Hindlimb muscle (tissue), 1 donor: ENCODE data around the gene MRRF. TPM values are rescaled to one million over a fixed set of nuclear protein-coding genes. Genes with fewer than 3 reads are reported as not detected.

Experiments used
- DNase-seq: peaks from one replicate; pipeline ENCODE4 v3.0.0-alpha.2; 2013
- polyA plus RNA-seq: library from polyadenylated mRNA; unstranded; fragments of 120-200 nt; gene quantifications from one replicate; pipeline ENCODE4 v1.2.1, GENCODE V29; 2013; ENCODE audit not compliant: insufficient read length

MRRF gene
- polyA plus RNA-seq, 1 donor: 26.7 TPM

DNA sequence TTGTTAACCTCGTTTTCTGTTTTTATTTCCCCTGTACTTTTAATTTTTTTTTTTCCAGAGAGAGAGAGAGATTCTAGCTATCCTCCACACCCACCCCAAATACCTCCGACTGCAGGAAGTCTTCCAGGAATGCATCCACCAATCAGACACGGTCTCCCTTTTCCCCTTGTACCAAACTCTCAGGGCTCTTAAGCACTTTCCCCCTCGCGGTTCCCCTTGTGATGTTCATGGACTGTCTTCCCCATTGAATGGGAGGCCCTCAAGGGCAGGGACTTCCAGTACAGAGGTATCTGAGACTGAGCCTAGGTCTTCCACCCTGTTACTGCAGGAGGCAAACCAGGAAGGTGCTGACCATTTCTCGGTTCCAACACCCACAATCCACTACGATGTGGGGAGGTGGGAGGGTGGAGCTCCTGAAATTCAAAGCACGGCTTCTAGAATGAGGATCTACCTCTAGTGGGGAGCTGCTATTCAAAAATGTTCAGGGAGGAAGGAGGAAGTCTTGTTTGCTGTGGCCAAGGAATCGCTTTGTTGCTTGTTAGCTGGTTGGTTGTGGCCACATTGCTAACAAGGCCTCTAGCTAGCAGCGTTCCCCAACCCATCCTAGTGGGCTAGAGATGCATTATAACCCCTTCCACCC is 68.6 kb downstream of the MRRF start:
- no peak for DNase-seq

DNA sequence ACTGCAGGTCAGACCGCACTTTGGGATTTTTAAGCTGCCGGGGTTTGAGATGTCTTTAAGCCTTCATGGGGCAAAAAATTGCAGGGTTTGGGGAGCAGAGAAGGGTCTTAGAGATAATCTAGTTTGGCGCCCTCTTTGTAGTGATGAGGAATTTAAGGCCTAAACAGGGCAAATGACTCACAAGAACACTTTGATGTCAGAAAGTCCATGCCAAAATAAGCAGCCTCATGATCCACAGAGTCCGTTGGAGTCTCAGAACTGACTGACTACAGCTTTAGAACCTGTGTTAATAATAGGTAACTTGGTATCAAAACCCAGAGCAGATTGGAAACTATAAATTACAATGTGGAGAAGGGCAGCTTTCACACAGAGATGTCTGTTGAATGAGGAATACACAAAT is 70.2 kb downstream of the MRRF start:
- DNase-seq: no peak

DNA sequence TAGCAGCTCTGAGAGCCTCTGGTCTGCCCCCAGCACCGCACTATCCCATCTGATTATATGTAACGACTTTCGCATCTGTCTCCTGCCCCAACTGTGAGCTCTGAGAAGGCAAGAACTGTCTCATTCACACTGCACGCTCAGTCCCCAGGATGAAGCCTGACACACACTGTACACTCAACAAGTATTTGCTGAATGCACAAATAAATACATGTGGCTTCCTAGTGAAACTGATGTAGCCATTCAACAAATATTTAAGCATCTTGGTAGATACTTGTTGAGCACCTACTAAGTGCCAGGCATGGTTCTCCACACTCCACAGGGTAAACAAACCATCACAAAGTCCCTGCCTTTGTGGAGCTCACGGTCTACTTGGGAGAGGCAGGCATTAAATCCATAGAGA is 71.5 kb downstream of the MRRF start:
- no peak for DNase-seq

DNA sequence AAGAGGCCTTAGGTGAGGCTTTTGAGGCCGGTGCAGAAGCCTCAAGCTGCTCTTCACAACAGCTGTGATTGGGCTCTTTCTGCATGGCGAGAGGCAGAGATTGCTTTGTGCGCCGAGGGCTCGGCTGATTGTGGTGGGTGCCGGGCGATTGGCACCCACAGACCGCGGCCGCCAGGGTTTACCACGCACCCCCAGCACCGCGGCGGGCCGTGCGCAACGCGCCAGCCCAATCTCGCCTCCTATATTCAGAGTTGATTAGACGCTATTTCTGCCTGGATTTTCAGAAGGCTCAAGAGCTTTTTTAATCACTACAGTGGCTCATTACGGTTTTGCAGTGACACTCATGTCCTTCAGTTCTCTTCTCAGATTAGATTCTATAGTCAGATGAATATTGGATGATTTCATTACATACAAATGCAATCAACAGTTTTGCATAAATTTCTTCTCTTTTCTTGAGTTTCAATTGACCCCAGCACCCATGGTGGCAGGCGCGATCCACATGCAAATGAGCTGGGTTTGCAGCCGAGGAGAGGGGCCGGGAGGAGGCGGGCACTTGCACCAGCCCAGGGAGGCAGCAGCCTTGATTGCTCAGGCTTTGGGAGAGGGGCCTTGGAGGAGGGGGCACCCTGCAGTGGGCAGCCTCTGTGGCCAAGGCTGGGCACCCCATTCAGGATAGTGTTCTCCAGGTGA is 72.3 kb downstream of the MRRF start:
- no peak for DNase-seq

DNA sequence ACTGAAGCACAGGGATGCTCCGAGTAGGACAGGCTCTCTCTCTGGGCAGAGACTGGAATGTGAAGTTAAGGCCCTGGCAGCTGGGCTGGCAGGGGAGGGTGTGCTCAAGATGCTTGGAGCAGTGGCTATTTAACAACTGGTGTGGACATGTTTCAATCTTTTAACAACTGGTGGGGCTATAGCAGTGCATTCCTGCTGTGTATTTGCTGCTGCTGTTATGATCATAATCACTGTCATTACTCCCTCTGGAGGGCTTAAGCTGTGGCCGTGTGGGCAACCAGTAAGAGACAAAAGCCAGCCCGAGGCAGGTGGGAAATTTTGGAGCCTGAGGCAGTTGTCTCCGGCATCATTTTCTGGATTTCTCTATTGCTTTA is 72.9 kb downstream of the MRRF start:
- no peak for DNase-seq

DNA sequence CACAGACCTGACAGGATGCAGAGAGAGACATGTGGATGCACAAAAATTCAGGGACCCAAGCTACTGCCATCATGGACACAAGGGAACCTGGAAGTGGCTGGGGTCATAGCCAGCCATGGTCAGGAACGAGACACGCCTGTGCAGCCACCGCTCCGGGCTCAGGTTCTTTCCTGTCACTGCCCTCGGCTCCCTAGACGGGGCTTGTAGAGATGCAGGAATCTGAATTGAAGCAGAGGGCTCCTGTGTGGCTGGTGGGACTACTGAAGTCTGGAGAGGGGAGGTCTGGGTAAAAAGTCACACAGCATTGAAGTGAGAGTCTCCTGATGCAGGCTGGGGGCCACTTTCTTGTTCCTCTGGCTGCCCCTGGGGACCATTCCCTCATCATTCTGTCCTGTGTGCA is 73.9 kb downstream of the MRRF start:
- DNase-seq: no peak

DNA sequence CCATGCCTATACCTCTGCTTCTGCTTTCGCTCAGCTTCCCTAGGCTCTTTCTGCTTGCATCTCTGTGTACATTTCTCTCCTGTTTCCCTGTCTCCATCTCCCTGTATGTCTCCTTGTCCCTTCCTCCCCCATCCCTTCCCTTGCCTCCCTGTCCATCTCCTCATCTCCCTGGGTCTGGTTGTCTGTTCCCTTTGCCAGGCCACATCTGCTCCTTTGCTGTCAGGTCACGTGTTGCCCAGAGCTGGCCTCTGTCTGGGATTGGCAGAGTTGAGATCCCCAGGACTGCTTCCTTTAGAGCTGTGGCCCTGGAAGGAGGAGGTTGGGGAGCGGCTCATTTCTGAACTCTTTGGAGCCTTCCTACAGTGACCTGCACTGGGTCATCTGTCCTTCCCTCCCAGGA is 74.3 kb downstream of the MRRF start:
- DNase-seq: no peak

DNA sequence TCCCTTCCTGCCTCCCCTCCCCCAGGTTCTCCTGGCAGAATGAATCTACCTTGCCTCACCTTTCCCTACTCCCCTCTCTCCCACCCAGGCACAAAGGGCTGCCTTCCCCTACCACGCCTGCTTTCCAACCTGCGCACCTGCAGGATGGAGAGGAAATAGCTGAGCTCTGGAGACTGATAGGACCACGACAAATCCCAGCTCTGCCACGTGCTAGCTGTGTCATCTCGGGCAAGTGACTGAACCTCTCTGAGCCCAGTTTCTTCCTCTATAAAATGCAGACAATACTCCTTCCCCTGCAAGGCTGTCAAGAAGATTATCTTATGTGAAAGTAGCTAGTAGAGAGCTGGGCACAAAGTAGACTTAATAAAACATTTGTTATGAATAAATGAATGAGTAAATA is 74.9 kb downstream of the MRRF start:
- no peak for DNase-seq

DNA sequence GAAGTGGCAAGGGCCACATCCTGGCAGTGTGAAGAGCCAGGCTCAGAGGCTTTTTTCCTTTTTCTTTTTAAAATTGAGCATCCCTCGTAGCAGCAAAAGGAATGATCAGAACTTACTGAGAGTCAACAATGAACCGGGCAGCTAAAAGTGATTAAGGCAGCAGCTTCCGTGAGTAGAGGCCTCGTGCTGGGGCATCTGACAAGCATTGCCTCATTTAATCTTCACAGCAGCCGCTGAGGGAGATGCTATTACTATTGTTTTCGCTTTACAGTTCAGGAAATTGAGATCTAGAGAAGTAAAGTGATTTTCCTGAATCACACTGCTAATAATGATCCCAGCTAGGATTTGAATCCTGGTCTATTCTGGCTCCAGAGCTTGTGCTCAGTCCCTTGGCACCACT is 75.5 kb downstream of the MRRF start:
- no peak for DNase-seq

DNA sequence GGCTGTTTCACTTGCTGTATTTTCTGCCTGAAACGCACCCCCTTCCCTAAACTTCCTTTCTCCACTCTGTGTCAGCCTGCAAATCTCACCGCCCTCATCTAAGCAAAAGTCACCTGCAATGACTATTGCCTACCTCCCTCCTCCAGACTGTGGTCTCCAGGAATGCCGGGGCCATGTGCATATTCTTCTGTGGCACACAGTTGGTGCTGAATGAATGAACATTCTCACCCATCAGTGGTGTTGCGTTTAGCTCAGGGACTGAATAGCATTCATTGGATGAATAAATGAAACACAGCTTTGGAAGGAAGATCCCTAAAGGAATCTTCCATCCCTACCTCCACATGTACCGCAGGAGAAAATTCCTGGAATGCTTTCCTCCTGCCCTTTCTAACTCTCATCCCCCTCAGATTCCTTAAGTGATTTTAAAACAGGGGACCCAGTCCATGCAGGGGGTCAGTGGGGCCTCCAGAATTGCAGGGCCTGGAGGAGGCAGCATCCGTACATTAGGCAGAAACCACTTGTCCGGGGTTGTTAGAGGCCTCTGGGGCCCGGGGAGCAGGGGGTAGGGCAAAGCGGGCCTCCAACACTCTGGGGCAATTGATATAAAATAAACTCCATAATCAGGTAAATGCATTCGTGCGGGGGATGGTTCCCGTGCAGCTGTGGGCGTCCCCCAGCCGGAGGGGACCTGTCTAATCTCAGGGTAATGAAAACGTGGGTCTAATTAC is 77.8 kb downstream of the MRRF start:
- no peak for DNase-seq

DNA sequence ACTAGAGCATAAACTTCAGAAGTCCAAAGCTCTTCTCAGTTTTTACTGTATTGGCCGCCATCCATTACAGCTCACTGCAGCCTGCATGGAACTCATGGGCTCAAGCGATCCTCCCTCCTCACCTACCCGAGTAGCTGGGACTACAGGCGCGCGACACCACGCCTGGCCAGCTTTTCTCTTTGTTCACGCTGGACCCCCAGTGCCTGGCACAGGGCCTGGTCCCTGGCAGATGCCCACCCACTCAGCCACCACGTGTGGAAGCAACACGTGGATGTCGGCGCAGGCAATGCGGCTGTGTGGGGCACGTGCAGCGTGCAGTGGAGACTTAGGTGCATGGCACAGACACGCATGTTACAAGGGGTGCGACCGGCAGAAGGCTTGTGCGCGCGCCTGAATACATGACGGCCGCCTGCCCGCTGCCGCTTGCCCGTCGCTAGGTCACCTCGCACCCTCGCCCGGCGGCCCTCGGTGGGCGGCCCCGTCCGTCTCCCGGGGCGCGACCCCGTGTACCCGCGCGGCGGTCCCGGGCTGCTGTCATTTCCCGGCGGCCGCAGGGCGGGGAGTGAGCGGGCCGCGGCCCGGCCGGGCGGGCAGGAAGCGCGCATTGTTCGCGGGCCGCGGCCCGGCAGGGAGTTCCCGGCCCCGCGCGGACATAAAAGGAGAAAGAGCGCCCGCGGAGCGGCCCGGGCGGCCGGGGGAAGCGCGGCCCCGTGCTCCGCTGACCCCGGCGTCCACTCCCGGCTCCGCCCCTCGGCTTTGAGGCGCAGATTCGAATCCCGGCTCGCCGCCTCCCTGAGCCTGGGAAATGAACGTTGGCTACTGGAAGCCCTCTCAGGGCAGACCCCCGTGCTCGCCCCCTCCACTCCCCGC is 82.0 kb downstream of the MRRF start:
- DNase-seq: peak; percentile 32

DNA sequence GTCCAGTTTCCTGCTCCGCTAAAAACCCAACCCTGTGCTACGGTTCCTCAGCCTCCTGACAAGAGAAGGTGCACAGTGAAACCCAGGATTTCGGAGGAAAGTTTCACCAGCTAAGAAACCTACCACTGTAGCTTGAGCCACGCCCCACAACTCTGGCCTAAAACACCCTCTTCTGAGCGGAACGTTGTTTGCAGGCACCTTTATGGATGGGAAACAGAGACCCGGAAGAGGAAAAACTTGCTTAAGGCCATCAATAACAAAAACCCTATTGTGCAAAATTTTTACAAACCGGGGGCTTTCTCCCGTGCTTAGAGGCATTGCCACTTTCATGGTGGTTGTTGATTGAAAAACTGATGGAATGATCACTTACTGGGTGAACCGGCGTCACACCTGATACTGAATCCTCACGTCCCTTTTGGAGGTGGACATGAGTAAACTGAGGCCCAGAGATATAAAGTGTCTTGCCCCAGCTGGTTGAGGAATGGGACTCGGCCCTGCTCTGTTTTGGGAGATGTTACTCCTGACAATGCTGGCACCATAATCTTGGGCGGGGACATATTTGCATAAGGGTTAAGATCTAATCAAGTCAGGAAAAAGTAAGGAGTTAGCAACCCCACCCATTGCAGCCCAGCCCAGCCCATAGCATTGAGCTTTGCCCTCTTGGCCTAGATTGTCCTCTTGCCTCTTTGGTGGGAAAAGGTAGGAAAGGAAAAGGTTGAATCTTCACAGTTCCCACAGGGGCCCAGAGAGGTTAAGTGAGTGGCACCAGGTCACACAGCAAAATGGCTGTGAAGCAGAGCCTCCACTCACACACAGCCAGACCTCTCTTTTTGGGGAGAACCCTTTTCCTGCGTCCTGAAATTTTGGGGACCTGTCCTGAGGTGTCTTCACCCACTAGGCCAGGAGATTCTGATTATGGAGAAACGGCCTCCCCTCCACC is 82.9 kb downstream of the MRRF start:
- DNase-seq: no peak

DNA sequence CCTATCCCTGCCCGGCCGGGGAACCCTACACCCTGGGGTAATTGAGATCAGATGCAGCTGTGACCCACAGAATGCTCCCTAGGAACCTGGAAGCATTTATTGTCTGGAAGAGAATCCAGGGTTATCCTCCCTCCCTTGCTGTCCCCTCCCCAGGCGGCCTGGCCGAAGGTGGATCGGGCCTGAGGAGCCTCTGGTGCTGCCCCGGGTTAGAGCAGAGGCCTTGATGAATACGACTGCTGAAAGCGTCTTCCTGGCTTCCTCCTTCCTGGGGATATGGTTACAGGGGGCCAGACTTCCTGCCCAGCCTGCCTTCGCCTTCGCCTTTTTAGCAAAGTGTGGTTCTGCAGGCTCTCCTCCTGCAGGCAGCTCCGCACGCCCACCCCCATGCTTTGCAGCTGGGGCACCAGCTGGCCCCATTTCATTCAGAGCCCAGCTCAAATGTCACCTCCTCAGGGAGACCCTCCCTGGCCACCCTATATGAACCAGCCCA is 83.7 kb downstream of the MRRF start:
- DNase-seq: no peak

DNA sequence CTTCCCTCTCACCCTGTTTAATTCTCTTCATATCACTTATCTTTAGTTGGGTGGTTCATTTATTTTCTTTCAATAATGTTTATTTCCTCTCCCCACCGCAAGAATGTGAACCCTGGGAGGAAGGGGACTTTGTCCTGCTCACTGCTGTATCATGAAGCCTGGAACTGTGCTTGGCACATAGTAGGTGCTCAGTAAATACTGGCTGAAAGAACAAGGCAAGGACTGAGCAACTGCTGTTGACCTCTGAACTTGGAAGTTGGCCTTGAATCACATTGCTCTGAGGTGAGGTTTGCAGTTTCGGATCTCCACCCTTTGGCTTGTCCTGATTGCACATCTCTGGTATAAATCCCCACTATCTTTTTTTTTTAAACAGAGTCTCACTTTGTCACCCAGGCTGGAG is 84.1 kb downstream of the MRRF start:
- DNase-seq: no peak

DNA sequence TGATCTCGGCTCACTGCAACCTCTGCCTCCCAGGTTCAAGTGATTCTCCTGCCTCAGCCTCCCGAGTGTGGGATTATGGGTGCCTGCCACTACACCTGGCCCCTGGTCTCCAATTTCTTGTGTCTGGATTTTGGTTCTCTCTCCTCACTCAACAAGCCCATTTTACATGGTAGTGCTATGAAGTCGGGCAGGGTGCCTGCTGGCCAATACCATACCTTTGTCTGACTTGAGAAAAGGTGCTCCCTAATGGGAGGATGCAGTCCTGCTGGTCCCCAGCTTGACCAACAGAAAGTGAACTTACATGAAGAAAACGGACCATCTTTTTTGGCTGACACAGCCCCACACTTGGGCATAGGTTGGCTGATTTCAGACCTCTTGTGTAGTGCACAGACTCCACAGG is 84.5 kb downstream of the MRRF start:
- no peak for DNase-seq

DNA sequence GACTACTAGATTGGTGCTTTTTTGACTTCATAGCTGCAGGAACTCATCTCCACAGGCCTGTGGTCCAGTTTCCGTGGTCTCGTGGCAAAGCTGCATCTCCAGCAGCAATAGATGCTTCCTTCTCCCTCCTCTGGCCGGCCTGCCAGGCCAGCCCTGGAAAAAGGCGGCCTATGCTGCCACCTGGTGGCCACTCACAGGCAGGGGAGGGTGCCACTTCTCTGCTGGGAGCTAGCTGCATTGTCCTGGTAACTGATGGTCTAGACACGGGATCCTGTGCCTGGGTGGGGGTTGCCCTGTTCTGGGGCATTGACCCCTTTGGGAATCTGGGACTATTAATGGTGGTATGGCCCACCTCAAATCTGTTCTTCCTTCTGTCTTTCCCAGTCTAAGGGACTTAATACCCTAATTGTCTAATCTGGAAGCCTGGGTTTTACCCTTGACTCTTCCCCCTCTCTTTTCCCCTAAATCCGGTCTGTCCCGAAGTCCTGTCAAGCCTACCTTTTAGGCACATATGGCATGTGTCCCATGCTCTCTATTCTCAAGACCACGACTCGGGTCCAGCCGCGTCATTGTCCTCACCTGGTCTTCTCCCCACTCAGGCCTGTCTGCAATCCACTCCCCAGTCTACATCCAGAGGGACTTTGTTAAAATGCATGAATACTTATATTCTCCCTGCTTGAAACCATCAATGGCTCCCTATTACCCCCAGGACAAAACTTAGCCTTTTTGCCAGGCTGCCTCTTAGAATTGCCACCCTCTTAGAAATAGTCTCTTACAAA is 86.1 kb downstream of the MRRF start:
- DNase-seq: peak; percentile 84

DNA sequence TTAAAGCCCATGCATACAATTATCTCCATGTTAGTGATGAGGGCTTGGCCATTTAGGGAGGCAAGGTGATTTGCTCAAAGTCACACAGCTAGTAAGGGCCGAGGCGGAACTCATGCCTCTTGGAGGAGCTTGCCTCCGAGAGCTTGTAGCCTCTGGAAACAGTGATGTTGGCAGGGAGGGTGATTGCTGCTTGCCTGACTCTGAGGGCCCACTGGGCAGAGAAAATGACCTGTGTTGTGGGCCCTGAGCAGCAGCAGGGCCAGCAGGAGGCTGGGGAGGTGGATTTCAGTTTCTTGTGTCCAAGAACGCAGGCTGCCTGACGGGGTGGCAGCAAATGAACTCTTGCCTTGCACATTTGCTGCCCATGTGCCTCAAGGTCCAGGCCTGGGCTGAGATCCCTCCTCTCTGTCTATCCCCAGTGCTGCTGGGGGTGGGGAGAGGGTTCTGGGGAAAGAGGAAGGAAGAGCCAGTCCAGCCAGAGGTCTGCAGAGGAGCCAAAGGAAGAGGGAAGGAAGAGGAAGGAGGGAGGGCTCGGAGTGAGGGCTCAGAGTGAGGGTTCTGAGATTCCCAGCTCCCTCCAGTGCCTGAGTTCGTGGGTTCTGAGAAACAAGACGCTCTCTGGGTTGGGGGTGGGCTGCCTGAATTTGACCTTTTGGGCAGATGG is 90.0 kb downstream of the MRRF start:
- DNase-seq: no peak

DNA sequence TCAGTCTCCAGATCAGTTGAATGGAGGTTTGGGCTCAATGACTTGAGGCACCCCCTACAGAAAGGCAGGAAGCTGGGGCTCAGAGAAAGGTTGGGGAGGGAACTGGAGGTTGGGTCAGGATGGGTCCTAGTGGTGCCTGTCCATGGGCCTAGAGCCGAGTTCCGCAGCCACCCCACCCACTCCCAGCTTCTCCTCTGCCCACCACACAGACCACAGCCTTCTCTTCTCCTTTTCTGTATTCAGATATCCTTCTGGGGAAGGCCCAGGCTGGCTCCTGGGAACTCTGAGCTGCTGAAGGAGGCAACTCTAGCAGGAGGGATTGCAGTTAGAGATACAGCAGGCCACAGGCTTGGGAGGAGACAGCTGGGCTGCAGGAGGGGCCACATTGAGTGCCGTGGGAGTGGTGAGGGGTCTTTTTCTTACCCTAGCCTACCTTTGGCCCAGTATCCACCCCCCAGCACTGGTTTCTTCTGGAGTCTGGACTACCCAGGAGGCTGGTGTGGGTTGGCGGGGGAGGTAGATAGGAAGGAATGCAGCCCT is 90.7 kb downstream of the MRRF start:
- no peak for DNase-seq

DNA sequence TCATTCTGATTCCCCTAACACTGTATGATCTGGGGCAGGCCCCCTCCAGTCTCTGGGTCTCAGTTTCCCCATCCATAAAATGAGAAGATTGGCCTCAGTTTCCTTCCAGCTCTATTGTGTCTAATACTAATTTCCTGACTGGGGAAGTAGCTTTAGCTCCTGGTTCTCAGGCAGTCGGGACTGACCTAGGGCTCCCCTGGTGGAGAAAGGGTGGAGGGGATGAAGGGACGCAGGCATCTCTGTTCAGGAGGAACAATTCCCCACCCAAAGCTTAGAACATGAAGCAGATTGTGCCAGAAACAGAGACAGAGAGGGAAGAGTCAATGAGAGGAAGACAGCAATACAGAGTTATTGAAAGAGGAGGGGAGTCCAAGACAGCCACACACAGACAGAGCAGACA is 91.9 kb downstream of the MRRF start:
- DNase-seq: no peak

DNA sequence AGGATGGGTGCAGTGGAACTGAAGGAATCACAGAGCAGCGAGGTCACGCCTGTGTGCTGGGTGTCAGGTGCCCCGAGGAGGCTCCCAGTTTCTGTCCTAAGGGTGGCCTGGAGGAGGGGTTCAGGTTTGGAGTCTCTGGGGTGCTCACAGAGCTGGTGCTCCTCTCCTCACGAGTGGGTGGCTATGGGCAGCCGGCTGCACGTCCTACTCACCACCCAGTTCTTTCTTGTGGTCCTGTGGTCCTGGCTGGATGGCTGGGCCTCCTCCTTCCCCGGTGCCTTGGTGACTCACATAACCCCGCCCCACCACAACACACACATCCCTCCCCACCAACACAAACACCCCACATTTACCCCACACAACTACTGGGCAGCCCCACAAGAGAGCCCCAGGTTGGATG is 96.2 kb downstream of the MRRF start:
- DNase-seq: no peak
